GM19467 (cell line): ENCODE data around the gene RTL1.

Experiments used
- ATAC-seq: cut with Tn5 transposase; IDR thresholded peaks from one replicate; pipeline ENCODE4 v1.9.1; 2021; ENCODE audit warnings: mild to moderate bottlenecking, moderate library complexity; ENCODE audit not compliant: unreplicated experiment

Gene RTL1

GRCh38 chr14:100898935-100899883, 4.3 kb downstream of the RTL1 start:
- no peak for ATAC-seq

- no peak for ATAC-seq
These were observed 5.1 kb downstream of the RTL1 start for GRCh38 chr14:100898465-100898864.

GRCh38 chr14:100896369-100897060, 7.0 kb downstream of the RTL1 start:
- no peak for ATAC-seq

GRCh38 chr14:100895411-100895810, 8.1 kb downstream of the RTL1 start:
- ATAC-seq: no peak

DNA sequence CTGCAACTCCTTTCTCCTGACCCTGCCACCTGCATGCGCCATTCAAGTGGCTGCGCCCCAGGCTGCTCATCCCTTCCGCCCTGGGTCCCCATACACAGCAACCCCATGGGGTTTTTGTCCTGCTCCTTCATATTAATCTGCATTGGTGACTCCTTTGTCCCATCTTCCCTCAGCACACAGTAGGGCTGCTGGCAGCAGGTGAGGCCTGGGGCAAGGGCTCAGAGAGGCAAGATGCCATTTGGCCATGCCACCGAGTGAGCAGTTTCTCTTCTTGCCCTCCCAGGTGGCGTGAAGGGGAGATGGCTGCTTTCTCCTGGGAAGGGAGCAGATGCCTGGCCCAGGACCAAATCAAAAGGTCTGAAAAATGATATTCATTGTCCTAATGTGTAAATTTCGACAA, 9.1 kb downstream of the RTL1 start:
- ATAC-seq: no peak

DNA sequence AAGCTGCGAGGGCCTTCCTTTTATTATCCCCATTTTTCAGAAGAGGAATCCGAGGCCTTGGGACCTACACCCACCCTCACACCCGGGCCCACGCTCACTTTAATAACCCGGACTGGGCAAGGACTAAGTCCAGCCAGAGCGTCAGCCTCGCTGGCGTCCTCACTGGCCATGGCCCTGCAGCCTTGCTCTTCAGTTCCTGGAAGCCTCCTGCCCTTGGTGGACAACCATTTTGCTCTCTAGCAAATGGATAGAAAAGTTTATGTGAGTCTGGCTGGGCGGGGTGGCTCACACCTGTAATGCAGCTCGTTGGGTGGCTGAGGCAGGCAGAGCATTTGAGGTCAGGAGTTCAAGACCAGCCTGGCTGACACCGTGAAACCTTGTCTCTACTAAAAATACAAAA, 9.8 kb downstream of the RTL1 start:
- ATAC-seq: no peak

GRCh38 chr14:100893228-100893601, 10.3 kb downstream of the RTL1 start:
- no peak for ATAC-seq

GRCh38 chr14:100892496-100893227, 10.9 kb downstream of the RTL1 start:
- no peak for ATAC-seq

- ATAC-seq: no peak
These were observed 11.7 kb downstream of the RTL1 start for GRCh38 chr14:100891501-100892445.

GRCh38 chr14:100891051-100891450, 12.5 kb downstream of the RTL1 start:
- ATAC-seq: no peak

DNA sequence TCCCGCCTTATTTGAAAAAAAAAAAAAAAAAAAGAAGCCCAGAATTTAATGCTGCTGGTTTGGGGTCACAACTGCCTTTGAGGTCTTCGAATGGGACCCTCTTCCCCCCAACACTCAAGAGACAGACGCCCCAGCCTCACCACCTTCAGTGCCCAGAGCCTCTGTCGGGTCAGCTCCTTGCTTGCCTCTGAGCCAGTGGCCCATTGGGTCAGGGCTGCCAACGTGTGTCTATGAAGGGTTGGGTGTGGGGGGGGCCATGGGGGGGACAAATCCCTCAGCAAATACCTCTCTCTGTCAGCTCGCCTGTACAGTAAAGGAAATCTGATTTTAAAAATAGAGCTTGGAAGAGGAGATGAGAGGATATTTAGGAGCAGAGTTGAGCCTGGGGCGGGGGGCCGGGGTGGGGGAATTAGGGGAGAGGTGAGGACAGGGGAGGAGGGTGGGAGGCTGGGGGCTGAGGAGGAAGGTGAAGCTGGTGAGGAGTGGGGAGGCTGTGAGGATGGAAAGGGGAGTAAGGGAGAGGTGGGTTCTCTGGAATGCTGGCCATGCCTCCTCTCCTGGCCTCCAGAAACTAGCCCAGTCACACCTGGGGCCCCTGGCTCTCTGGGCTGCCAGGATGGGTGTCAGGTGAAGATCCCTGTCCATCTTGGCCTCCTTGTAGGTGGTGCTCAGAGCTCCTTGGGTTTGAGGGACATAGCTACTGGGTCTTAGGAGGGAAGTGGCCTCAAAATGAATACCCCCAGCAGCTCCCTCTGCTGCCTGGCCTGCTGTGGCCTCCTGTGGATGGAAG, 13.3 kb downstream of the RTL1 start:
- no peak for ATAC-seq

DNA sequence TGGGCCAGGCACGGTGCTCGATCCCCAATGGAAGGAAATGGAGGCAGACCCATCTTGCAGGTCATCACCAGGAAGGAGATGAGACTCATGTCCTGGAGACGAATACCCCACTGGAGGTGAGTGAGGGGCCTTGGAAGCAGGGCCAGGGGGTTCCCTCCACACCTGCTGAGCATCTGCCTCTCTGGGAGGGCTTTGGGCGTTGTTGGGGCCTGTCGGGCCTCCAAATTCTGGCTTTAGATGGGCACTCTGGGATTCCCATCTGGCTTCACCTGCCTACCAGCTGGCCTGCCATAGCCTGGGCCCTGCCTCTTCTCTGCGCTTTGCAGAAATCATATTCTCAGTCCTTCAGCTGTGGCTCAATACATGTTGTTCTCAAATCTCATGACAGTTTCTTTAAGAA, 13.9 kb downstream of the RTL1 start:
- ATAC-seq: no peak

DNA sequence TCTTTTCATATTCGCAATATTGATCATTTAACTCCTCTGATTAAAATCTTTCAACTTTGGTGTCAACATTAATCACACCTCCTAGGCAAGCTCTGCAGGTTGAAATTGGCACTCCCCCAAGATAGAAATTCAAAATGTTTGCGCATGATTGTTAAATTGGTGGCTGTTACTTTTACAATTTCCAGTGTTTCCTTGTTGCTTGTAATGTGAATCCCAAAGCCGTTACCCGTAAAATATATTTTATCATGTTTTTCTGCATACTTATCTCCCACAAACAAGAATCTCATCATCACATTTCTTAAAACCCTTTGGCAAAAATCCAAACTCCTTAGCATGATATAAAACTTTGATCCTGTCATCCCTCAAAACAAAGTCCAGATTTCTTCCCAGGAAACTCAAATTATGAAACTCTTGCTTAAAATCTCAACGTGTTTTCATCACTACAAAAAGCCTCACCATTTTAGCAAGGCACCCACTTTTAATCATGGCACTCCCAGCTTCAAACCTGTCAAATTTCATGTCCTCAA, 14.7 kb downstream of the RTL1 start:
- no peak for ATAC-seq

GRCh38 chr14:100887728-100888335, 15.7 kb downstream of the RTL1 start:
- ATAC-seq: no peak

GRCh38 chr14:100885617-100886016, 17.9 kb downstream of the RTL1 start:
- no peak for ATAC-seq

- ATAC-seq: no peak
These were observed 18.3 kb downstream of the RTL1 start for GRCh38 chr14:100885196-100885595.

DNA sequence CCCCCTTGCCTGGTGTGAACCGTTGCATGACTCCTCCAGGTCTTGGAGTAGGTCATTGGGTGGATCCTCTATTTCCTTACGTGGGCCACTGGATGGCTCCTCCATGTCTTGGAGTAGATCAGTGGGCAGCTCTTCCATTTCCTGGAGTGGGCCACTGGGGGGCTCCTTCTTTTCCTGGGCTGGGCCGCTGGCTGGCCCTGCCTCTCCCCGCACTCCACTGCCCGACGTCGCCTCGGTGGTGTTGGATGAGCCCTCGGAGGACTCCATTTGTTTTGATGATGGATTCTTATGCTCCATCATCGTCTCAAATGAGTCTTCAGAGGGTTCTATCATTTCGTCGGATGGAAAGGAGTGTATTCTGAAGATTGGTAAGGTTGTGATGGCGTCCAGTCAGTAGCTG, 19.1 kb downstream of the RTL1 start:
- no peak for ATAC-seq

DNA sequence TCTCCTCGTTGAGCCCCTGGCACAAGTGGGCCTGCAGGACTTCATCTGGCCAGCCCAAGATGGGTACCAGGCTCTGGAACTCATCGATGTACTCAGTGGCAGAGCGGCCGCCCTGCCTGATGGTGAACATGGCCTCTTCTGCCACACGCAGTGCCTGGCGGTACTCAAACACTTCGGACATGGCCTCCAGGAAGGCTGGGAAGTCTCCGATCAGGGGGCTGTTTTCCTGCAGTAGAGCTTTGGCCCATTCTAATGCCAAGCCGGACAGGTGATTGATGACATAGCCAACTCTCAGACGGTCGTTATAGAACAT, 19.8 kb downstream of the RTL1 start:
- no peak for ATAC-seq
